ENCODE results near the gene RANBP2. TPM values are rescaled to one million over a fixed set of nuclear protein-coding genes. Genes with fewer than 3 reads are reported as not detected.

The RANBP2 gene
- total and polyA plus RNA-seq, 2 donors (not counting 1 experiment from before 2014, with no cell fraction given): 4.4 to 67.0 TPM

- H3K4me1 ChIP-seq (ENCODE audit: control insufficient read depth in 2 of 2, insufficient read depth in 2 of 2, low read length in 2 of 2): no peaks in the 10 kb centered on the region
- WGBS (ENCODE audit: insufficient coverage): 100% methylated on average over 1 of the region's 4 CpGs
- no peaks in the 10 kb centered on the region for H3K79me2 ChIP-seq (ENCODE audit: control insufficient read depth, insufficient read depth, low read length)
- Mint-ChIP-seq H3K4me3 (no peak overlapping the region), H3K9me3 (ENCODE audit: insufficient read depth) (no peaks in the 10 kb centered on the region), H3K4me1 (no peaks in the 10 kb centered on the region), H3K27me3 (no peaks in the 10 kb centered on the region), H3K27ac (no peak overlapping the region)
- CTCF ChIA-PET: no interaction called here
- H3K27ac ChIP-seq (ENCODE audit: low read length in 2 of 2): no peak overlapping the region
- no peaks in the 10 kb centered on the region for H3K36me3 ChIP-seq (replicated peaks in 1 of 2; ENCODE audit: control extremely low read depth in 1 of 2, control insufficient read depth in 1 of 2, extremely low read depth in 1 of 2, insufficient read depth in 2 of 2, low read length in 1 of 2)
- H3K27me3 ChIP-seq (replicated peaks in 1 of 4; ENCODE audit: control extremely low read depth in 1 of 4, control insufficient read depth in 3 of 4, insufficient read depth in 4 of 4, low read length in 3 of 4): no peaks in the 10 kb centered on the region
- H3K9me3 ChIP-seq (ENCODE audit: control extremely low read depth in 1 of 3, control insufficient read depth in 2 of 3, insufficient read depth in 1 of 3, low read length in 2 of 3): peaks cover 0 to 3% (median 0%) of the 10 kb centered on the region in 3 donors
- H4K20me1 ChIP-seq (ENCODE audit: control insufficient read depth, insufficient read depth, low read length, poor library complexity, severe bottlenecking): no peaks in the 10 kb centered on the region
- POLR2A ChIA-PET: no interaction called here
- intact Hi-C loops (cut with micrococcal nuclease): no loop called here
- no peak overlapping the region for H3K4me2 ChIP-seq (replicated peaks; ENCODE audit: low read depth, low read length, poor library complexity, severe bottlenecking)
- H3K4me3 ChIP-seq (ENCODE audit: control extremely low read depth in 1 of 5, extremely low read depth in 1 of 5, insufficient read depth in 1 of 5, low read depth in 2 of 5, low read length in 4 of 5): no peak overlapping the region
- ATAC-seq (ENCODE audit: low read depth): no peak
- TF ChIP-seq CTCF (IDR thresholded peaks at IDR 0.05) (no peak), EZH2 (IDR thresholded peaks at IDR 0.05; ENCODE audit: borderline replicate concordance, insufficient read depth, low read depth, low read length, poor library complexity, severe bottlenecking) (no peak)
- no peak overlapping the region for H3K9ac ChIP-seq (ENCODE audit: low read length)
- H2AFZ ChIP-seq (ENCODE audit: insufficient read depth, low read depth, low read length, poor library complexity, severe bottlenecking): no peak overlapping the region
- DNase-seq: no peak
These were observed 106.0 kb downstream of the RANBP2 start for GRCh38 chr2:108825254-108825653.

- H3K36me3 ChIP-seq (replicated peaks in 1 of 2; ENCODE audit: control extremely low read depth in 1 of 2, control insufficient read depth in 1 of 2, extremely low read depth in 1 of 2, insufficient read depth in 2 of 2, low read length in 1 of 2): no peaks in the 10 kb centered on the region
- H3K4me3 Mint-ChIP-seq: no peak overlapping the region
- 100% methylated on average over 2 of the region's 3 CpGs for WGBS (ENCODE audit: insufficient coverage)
These were observed 106.5 kb downstream of the RANBP2 start for GRCh38 chr2:108825736-108826135.

More at GRCh38 chr2:108825736-108826135, 106.5 kb downstream of the RANBP2 start:
- Mint-ChIP-seq H3K27ac (no peak overlapping the region), H3K27me3 (no peaks in the 10 kb centered on the region), H3K9me3 (ENCODE audit: insufficient read depth) (no peaks in the 10 kb centered on the region), H3K4me1 (no peaks in the 10 kb centered on the region)
- intact Hi-C loops (cut with micrococcal nuclease): no loop called here
- Histone ChIP-seq H3K4me1 (ENCODE audit: control insufficient read depth in 2 of 2, insufficient read depth in 2 of 2, low read length in 2 of 2) (no peaks in the 10 kb centered on the region), H3K4me2 (replicated peaks; ENCODE audit: low read depth, low read length, poor library complexity, severe bottlenecking) (no peak overlapping the region), H3K4me3 (ENCODE audit: control extremely low read depth in 1 of 5, extremely low read depth in 1 of 5, insufficient read depth in 1 of 5, low read depth in 2 of 5, low read length in 4 of 5) (no peak overlapping the region), H2AFZ (ENCODE audit: insufficient read depth, low read depth, low read length, poor library complexity, severe bottlenecking) (no peak overlapping the region), H4K20me1 (ENCODE audit: control insufficient read depth, insufficient read depth, low read length, poor library complexity, severe bottlenecking) (no peaks in the 10 kb centered on the region), H3K27ac (ENCODE audit: low read length in 2 of 2) (no peak overlapping the region), H3K9me3 (ENCODE audit: control extremely low read depth in 1 of 3, control insufficient read depth in 2 of 3, insufficient read depth in 1 of 3, low read length in 2 of 3) (no peaks in the 10 kb centered on the region), H3K79me2 (ENCODE audit: control insufficient read depth, insufficient read depth, low read length) (no peaks in the 10 kb centered on the region), H3K27me3 (replicated peaks in 1 of 4; ENCODE audit: control extremely low read depth in 1 of 4, control insufficient read depth in 3 of 4, insufficient read depth in 4 of 4, low read length in 3 of 4) (no peaks in the 10 kb centered on the region), H3K9ac (ENCODE audit: low read length) (no peak overlapping the region)
- TF ChIP-seq EZH2 (IDR thresholded peaks at IDR 0.05; ENCODE audit: borderline replicate concordance, insufficient read depth, low read depth, low read length, poor library complexity, severe bottlenecking): no peak
- no peak for TF ChIP-seq CTCF (IDR thresholded peaks at IDR 0.05)
- ATAC-seq (ENCODE audit: low read depth) (no peak), DNase-seq (no peak)
- POLR2A ChIA-PET: no interaction called here
- CTCF ChIA-PET: no interaction called here

Measured in B cell (primary cell).